Astrocyte of the spinal cord (primary cell): ENCODE results near the gene TMEM132C.

Source experiments
- DNase-seq: peaks from one replicate; pipeline ENCODE4 v3.0.0; 2011; ENCODE audit warnings: low read depth, low spot score
- H3K4me3 ChIP-seq: 2 replicates; pipeline ENCODE4 v1.5.1; 2011; ENCODE audit warnings: low read depth, mild to moderate bottlenecking, low read length, moderate library complexity
- in situ Hi-C: cut with HindIII; loops from 2 replicates; pipeline ENCODE4 v1.10.0; 2017; ENCODE audit warnings: low sequenced_read_pairs
- TF ChIP-seq, protein P1 (sequence below): IDR thresholded peaks from 2 replicates; pipeline ENCODE4 v1.5.1; 2012; ENCODE audit warnings: low read depth, mild to moderate bottlenecking, low read length, inconsistent platforms

TMEM132C gene

DNA sequence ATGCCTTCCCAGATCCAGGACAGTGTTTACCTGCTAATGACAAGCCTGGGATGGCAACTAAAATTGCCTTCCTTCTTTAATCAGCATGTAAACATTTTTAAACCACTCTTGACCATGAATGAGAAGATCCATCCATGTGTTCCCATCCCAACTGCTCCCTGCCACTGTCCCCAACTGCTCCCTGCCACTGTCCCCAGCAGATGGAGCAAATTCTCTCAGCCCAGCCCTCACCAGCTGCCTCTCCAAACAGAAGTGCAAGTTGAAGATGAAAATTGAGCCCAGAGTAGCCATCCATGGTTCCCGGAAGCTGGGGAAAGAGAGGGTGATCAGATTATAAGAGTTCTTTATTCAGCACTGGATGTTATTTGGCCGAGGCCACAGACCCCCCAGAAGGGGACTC, 423.7 kb downstream of the TMEM132C start:
- H3K4me3 ChIP-seq = no peak overlapping the region
- in situ Hi-C loops = no loop called here
- DNase-seq = no peak
- TF ChIP-seq, protein P1, sequence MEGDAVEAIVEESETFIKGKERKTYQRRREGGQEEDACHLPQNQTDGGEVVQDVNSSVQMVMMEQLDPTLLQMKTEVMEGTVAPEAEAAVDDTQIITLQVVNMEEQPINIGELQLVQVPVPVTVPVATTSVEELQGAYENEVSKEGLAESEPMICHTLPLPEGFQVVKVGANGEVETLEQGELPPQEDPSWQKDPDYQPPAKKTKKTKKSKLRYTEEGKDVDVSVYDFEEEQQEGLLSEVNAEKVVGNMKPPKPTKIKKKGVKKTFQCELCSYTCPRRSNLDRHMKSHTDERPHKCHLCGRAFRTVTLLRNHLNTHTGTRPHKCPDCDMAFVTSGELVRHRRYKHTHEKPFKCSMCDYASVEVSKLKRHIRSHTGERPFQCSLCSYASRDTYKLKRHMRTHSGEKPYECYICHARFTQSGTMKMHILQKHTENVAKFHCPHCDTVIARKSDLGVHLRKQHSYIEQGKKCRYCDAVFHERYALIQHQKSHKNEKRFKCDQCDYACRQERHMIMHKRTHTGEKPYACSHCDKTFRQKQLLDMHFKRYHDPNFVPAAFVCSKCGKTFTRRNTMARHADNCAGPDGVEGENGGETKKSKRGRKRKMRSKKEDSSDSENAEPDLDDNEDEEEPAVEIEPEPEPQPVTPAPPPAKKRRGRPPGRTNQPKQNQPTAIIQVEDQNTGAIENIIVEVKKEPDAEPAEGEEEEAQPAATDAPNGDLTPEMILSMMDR = no peak

DNA sequence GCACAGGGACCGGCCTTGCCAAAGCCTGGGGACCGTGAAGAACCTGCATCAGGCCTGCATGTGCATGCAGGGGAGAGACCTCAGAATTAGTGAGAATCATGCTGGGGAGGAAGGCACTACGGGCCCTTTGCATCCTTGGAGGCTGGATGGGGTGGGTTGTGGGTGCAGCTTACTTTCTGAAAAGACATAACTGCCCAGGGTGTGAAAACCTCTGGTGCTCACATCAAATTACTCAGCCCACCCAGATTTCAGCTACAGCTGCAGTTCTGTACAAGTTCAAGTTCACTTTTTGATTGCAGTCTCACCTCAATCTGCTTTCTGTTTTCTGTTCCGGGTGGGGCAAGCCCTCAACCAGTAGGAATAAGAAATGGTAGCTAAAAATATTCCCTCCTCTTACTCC, 426.1 kb downstream of the TMEM132C start:
- no peak overlapping the region for H3K4me3 ChIP-seq
- no peak for DNase-seq
- TF ChIP-seq, protein P1 = no peak
- in situ Hi-C loops = no loop called here

DNA sequence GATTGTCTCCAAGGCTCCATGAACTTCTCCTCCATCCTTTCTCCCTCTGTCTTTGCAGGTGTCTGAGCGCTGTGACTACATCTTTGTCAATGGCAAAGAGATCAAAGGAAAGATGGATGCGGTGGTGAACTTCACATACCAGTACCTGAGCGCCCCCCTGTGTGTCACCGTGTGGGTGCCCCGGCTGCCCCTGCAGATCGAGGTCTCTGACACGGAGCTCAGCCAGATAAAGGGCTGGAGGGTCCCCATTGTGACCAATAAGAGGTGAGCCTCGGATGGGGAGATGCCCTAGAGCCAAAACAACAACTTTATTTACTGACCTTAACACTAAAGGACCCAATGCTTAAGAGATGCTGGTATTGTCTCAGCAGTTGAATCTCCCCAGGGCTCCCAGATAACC, 426.8 kb downstream of the TMEM132C start:
- no peak for DNase-seq
- TF ChIP-seq, protein P1 = no peak
- H3K4me3 ChIP-seq = no peak overlapping the region
- in situ Hi-C loops = no loop called here

DNA sequence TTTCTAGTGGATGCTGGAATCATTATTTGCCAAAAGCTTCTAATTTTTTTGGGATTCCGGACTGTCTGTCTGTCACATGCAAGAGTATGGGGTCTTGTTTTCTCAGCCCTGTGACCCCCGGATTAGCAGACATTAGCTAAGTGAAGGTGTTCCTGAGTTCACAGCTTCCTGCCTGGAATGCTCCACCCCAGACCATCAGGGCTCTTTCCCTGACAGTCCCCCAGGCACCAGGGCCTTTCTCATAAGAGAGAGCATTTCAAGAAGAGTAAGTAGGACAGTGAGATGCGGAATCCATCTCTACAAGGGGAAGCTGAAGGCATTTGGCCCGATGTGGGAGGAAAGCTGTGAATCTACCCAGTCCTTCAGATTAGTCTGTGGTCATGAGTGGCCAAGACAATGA, 427.5 kb downstream of the TMEM132C start:
- in situ Hi-C loops = no loop called here
- DNase-seq = no peak
- TF ChIP-seq, protein P1 = no peak
- no peak overlapping the region for H3K4me3 ChIP-seq

- DNase-seq = no peak
- no peak overlapping the region for H3K4me3 ChIP-seq
- TF ChIP-seq, protein P1 = no peak
- in situ Hi-C loops = no loop called here
These were observed 428.7 kb downstream of the TMEM132C start for GRCh38 chr12:128695697-128696096.

DNA sequence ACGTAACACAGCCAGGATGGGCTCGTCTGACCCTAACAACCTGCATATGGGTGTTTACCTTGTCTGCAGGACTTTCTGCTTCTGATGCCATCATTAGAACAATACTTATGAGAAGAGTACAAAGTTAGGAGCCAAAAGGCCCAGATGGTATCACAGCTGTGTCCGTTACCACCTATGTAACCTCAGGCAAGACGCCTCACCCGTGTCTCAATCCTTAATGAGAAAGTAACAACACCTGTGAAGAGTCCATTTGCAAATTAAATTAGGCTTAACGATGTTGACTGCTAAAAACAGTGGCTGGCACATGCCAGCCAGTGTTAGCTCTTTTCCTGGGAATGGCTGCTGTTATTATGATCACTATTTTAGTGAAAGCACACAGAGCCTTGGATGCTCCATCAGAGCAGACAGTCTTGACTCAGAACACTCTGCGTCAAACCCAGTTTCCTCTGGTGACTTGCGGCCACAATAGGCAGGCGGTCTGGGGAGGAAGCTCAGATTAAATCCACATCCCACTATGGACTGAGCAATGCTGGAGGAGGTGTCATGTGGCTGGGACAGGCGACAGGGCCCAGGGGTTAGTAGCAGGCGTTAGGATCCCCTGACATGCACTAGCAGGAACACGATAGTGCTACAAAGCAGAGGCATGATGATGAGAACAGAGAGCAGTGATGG, 431.5 kb downstream of the TMEM132C start:
- TF ChIP-seq, protein P1 = no peak
- no peak for DNase-seq
- in situ Hi-C loops = no loop called here
- no peak overlapping the region for H3K4me3 ChIP-seq
